Neuronal stem cell (in vitro differentiated cells): ENCODE measurements around the gene PRR35.

ENCODE experiments used
- DNase-seq: peaks from one replicate; pipeline ENCODE4 v3.0.0-alpha.2; 2013; ENCODE audit warnings: low spot score
- H2AFZ ChIP-seq: one replicate; pipeline ENCODE4 v1.6.1; 2013; ENCODE audit warnings: mild to moderate bottlenecking, low read length, inconsistent platforms
- H2AK5ac ChIP-seq: 2 replicates; pipeline ENCODE4 v1.6.1; 2013; ENCODE audit warnings: low read depth, mild to moderate bottlenecking, inconsistent platforms, low read length, moderate library complexity, mixed read lengths
- H2BK120ac ChIP-seq: 2 replicates; pipeline ENCODE4 v1.6.1; 2013; ENCODE audit warnings: low read depth, mild to moderate bottlenecking, inconsistent platforms, low read length, moderate library complexity, mixed read lengths
- H2BK12ac ChIP-seq: one replicate; pipeline ENCODE4 v1.6.1; 2013; ENCODE audit warnings: low read length, inconsistent platforms
- H2BK15ac ChIP-seq: 2 replicates; pipeline ENCODE4 v1.6.1; 2013; ENCODE audit warnings: mild to moderate bottlenecking, low read length, inconsistent platforms, mixed read lengths
- H2BK5ac ChIP-seq: one replicate; pipeline ENCODE4 v1.6.1; 2013; ENCODE audit warnings: inconsistent platforms, mild to moderate bottlenecking, low read length, moderate library complexity
- H3K14ac ChIP-seq: one replicate; pipeline ENCODE4 v1.6.1; 2013; ENCODE audit warnings: low read length, inconsistent platforms
- H3K18ac ChIP-seq: 2 replicates; pipeline ENCODE4 v1.6.1; 2013; ENCODE audit warnings: low read length, inconsistent platforms
- H3K23ac ChIP-seq: 2 replicates; pipeline ENCODE4 v1.6.1; 2013; ENCODE audit warnings: low read depth, mild to moderate bottlenecking, mixed read lengths, low read length, inconsistent platforms; ENCODE audit not compliant: poor library complexity
- H3K27ac ChIP-seq: replicated peaks from 3 replicates; pipeline ENCODE4 v1.5.1; 2013; ENCODE audit warnings: low read length, inconsistent platforms
- H3K27me3 ChIP-seq, 3 experiments: 2 replicates each; pipeline ENCODE4 v1.6.1; 2013; ENCODE audit warnings: low read length in 3 of 3, mild to moderate bottlenecking in 2 of 3, inconsistent platforms in 1 of 3, low read depth in 1 of 3, mixed read lengths in 1 of 3, moderate library complexity in 1 of 3; ENCODE audit not compliant: control insufficient read depth in 3 of 3, insufficient read depth in 3 of 3
- H3K36me3 ChIP-seq, 2 donors: replicated peaks in 1 of 2; 2 replicates each; pipeline ENCODE4 v1.6.1; 2013; ENCODE audit warnings: low read length in 2 of 2; ENCODE audit not compliant: control insufficient read depth in 2 of 2, insufficient read depth in 2 of 2
- H3K4ac ChIP-seq: 2 replicates; pipeline ENCODE4 v1.6.1; 2013; ENCODE audit warnings: inconsistent platforms, mild to moderate bottlenecking, low read length, moderate library complexity
- H3K4me1 ChIP-seq, 2 donors: 1 replicate in 1 of 2; 2 replicates in 1 of 2; pipeline ENCODE4 v1.6.1; 2013; ENCODE audit warnings: low read length in 2 of 2, low read depth in 1 of 2; ENCODE audit not compliant: control insufficient read depth in 2 of 2, insufficient read depth in 1 of 2
- H3K4me2 ChIP-seq: one replicate; pipeline ENCODE4 v1.6.1; 2013; ENCODE audit warnings: mild to moderate bottlenecking, low read length, inconsistent platforms; ENCODE audit not compliant: insufficient read depth, poor library complexity, severe bottlenecking
- H3K4me3 ChIP-seq, 2 donors: 2 replicates each; pipeline ENCODE4 v1.5.1; 2013; ENCODE audit warnings: low read length in 2 of 2, mild to moderate bottlenecking in 2 of 2, inconsistent platforms in 1 of 2, moderate library complexity in 1 of 2
- H3K79me1 ChIP-seq: one replicate; pipeline ENCODE4 v1.6.1; 2013; ENCODE audit warnings: low read depth, mild to moderate bottlenecking, inconsistent platforms, low read length, moderate library complexity
- H3K9ac ChIP-seq: one replicate; pipeline ENCODE4 v1.6.1; 2013; ENCODE audit warnings: mild to moderate bottlenecking, low read depth, low read length, inconsistent platforms; ENCODE audit not compliant: poor library complexity
- H3K9me3 ChIP-seq, 2 donors: replicated peaks in 1 of 2; 2 replicates each; pipeline versions ENCODE3 to v1.6.1; 2013; ENCODE audit warnings: low read length in 2 of 2, mild to moderate bottlenecking in 2 of 2, inconsistent platforms in 1 of 2, low read depth in 1 of 2, mixed read lengths in 1 of 2, moderate library complexity in 1 of 2; ENCODE audit not compliant: control insufficient read depth in 2 of 2, insufficient read depth in 1 of 2
- H4K8ac ChIP-seq: one replicate; pipeline ENCODE4 v1.6.1; 2013; ENCODE audit warnings: low read depth, mild to moderate bottlenecking, inconsistent platforms, low read length, moderate library complexity
- H4K91ac ChIP-seq: one replicate; pipeline ENCODE4 v1.6.1; 2013; ENCODE audit warnings: low read length, low read depth, mild to moderate bottlenecking, inconsistent platforms; ENCODE audit not compliant: poor library complexity
- WGBS, 2 donors: extraction: QIAGEN DNeasy Blood & Tissue Kit; methylation state at CpG; one replicate each; pipeline ENCODE4 v1.1.7; 2013; ENCODE audit warnings: missing lambda C conversion rate in 2 of 2, mixed read lengths in 1 of 2; ENCODE audit not compliant: insufficient read length in 2 of 2, insufficient replicate concordance in 1 of 2; ENCODE audit errors: extremely low coverage in 2 of 2; 5-methylcytosine and 5-hydroxymethylcytosine counted together

The PRR35 gene

DNA sequence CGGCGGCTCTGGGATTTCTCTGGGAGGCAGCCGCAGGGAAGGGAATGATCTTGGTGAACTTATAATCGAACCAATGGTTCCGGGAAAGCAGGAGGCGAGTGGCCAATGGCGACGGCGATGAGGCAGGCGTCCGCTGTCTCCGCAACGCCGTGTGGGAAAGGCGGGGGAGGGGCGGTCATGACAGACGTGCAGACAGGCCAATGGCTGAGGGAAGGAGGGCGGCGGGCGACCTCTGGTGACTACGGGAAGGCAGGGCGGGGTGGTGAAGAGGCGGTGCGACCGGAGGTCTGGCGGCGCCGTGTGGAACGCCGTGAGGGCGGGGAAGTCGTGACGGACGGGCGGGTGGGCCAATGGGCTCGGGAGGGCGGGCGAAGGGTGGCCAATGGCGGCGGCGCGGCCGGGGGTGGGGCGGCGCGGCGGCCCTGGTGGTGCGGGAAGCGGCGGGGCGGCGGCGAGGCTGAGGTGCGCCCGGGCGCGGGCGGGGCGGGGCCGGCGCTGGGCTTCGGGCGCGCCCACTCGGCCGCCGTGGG is 29.5 kb downstream of the PRR35 start, which contains the start of gene RAB40C:
TSS of gene RAB40C (plus strand) at position 409 of the 530 bp plus-strand sequence. CDS start 226 bp downstream, outside the sequence.
- Histone ChIP-seq H3K9ac (peak within 1 kb of the TSS; percentile 100), H2BK15ac (peak within 1 kb of the TSS; percentile 83), H2BK5ac (peak within 1 kb of the TSS; percentile 99), H3K9me3 (no peaks in the 10 kb centered on the region), H3K18ac (peak within 1 kb of the TSS; percentile 100), H3K27ac (peak within 1 kb of the TSS; percentile 96), H2AK5ac (peak within 1 kb of the TSS; percentile 92), H3K27me3 (peaks cover 0 to 13% (median 0%) of the 10 kb centered on the region in 3 experiments), H3K79me1 (peaks cover 25% of the 10 kb centered on the region), H3K14ac (peak within 1 kb of the TSS; percentile 98), H3K4me2 (peak within 1 kb of the TSS; percentile 100), H3K36me3 (peaks cover 3 to 21% of the 10 kb centered on the region in 2 donors), H4K91ac (no peak within 1 kb of the TSS), H3K4me3 (peak within 1 kb of the TSS; percentile 79 to 99), H2AFZ (peak within 1 kb of the TSS; percentile 100), H2BK12ac (peak within 1 kb of the TSS; percentile 94), H3K4ac (peak within 1 kb of the TSS; percentile 66), H2BK120ac (peak within 1 kb of the TSS; percentile 100), H4K8ac (peak within 1 kb of the TSS; percentile 92), H3K23ac (peak within 1 kb of the TSS; percentile 99), H3K4me1 (peaks cover 9 to 16% of the 10 kb centered on the region in 2 donors)
- peak; percentile 98 for DNase-seq
- no CpG with 5 or more reads among the region's 67 CpGs for WGBS, 2 donors

DNA sequence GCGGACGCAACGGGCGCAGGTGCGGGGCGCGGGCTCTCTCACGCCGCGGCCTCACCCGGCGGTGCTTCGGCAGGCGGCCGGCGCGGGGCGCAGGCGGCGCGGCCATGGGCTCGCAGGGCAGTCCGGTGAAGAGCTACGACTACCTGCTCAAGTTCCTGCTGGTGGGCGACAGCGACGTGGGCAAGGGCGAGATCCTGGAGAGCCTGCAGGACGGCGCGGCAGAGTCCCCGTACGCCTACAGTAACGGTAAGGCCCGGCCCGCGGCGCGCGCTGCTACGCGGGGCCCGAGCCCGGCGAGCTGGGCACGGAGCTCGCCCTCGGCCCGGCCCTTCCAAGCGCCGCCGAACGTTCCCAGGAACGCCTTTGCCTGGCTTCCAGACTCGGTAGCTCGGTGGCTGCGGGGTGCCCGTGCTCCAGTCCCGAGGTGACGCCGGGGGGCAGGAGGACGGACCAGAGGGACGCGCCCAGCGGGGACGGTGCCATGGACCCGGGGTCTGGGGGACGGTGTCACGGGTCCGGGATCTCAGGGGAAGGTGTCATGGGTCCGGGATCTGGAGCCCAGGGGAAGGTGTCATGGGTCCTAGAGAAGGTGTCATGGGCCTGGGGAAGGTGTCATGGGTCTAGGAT is 30.1 kb downstream of the PRR35 start:
- Histone ChIP-seq H3K79me1 (peaks cover 25% of the 10 kb centered on the region), H2BK120ac (no peak overlapping the region), H2BK5ac (peak overlapping the region; percentile 99), H3K14ac (peak overlapping the region; percentile 84), H3K18ac (peak overlapping the region; percentile 91), H3K36me3 (peaks cover 3 to 22% of the 10 kb centered on the region in 2 donors), H3K4me1 (peaks cover 9 to 16% of the 10 kb centered on the region in 2 donors), H3K4me3 (peak overlapping the region; percentile 79 to 98), H3K9ac (peak overlapping the region; percentile 100), H3K4me2 (peak overlapping the region; percentile 96), H2BK12ac (peak overlapping the region; percentile 50), H4K8ac (no peak overlapping the region), H2AK5ac (peak overlapping the region; percentile 82), H2BK15ac (peak overlapping the region; percentile 72), H3K9me3 (no peaks in the 10 kb centered on the region), H3K27me3 (peaks cover 0 to 12% (median 0%) of the 10 kb centered on the region in 3 experiments), H2AFZ (peak overlapping the region; percentile 77), H3K23ac (peak overlapping the region; percentile 93), H3K27ac (peak overlapping the region; percentile 22), H4K91ac (no peak overlapping the region), H3K4ac (peak overlapping the region; percentile 66)
- DNase-seq: no peak
- WGBS, 2 donors: no CpG with 5 or more reads among the region's 71 CpGs

DNA sequence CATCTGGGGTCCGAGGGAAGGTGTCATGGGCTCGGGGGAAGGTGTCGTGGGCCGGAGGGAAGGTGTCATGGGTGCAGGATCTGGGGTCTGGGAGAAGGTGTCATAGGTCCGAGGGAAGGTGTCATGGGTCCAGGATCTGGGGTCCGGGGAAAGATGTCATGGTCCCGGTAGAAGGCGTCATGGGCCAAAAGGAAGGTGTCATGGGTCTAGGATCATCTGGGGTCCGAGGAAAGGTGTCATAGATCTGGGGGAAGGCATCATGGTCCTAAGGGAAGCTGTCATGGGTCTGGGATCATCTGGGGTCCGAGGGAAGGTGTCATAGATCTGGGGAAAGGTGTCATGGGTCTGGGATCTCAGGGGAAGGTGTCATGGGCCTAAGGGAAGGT is 30.6 kb downstream of the PRR35 start:
- Histone ChIP-seq H3K4ac (no peak overlapping the region), H2BK120ac (no peak overlapping the region), H3K27ac (no peak overlapping the region)

DNA sequence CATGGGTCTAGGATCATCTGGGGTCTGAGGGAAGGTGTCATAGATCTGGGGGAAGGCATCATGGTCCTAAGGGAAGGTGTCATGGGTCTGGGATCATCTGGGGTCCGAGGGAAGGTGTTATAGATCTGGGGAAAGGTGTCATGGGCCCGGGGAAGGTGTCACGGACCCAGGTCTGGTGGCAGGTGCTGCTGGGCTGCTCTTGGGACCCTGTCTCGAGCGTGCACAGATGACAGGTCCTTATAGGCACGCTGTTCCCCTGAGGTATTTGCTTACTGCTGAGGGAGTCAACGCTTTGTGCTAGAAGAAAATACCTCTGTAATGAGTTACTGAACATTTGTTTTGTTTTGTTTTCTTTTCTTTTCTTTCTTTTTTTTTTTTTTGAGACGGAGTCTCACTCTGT is 31.0 kb downstream of the PRR35 start:
- H3K4me2 ChIP-seq: peak overlapping the region; percentile 96
- peak overlapping the region; percentile 12 for H3K9ac ChIP-seq
- H3K4me1 ChIP-seq: peaks cover 9 to 16% of the 10 kb centered on the region in 2 donors
- H3K4ac ChIP-seq: no peak overlapping the region
- no CpG with 5 or more reads among the region's 8 CpGs for WGBS, 2 donors
- peaks cover 23% of the 10 kb centered on the region for H3K79me1 ChIP-seq
- peaks cover 3 to 28% of the 10 kb centered on the region in 2 donors for H3K36me3 ChIP-seq
- no peak overlapping the region for H2AK5ac ChIP-seq
- no peak overlapping the region for H2AFZ ChIP-seq
- peaks cover 0 to 3% (median 0%) of the 10 kb centered on the region in 3 experiments for H3K27me3 ChIP-seq
- H2BK15ac ChIP-seq: no peak overlapping the region
- no peak overlapping the region for H2BK12ac ChIP-seq
- H3K4me3 ChIP-seq: peak overlapping the region in 1 of 2 donors; percentile 79
- no peak overlapping the region for H2BK5ac ChIP-seq
- no peak for DNase-seq
- H3K9me3 ChIP-seq: no peaks in the 10 kb centered on the region
- no peak overlapping the region for H2BK120ac ChIP-seq
- H3K14ac ChIP-seq: no peak overlapping the region
- H3K27ac ChIP-seq: no peak overlapping the region
- H4K8ac ChIP-seq: no peak overlapping the region
- H4K91ac ChIP-seq: no peak overlapping the region
- H3K23ac ChIP-seq: peak overlapping the region; percentile 10
- H3K18ac ChIP-seq: no peak overlapping the region

More for the DNA sequence above, 30.6 kb downstream of the PRR35 start:
- WGBS, 2 donors: no CpG with 5 or more reads among the region's 10 CpGs
- peaks cover 0 to 7% (median 0%) of the 10 kb centered on the region in 3 experiments for H3K27me3 ChIP-seq
- H3K9ac ChIP-seq: peak overlapping the region; percentile 100
- H3K18ac ChIP-seq: no peak overlapping the region
- peak overlapping the region; percentile 82 for H2AK5ac ChIP-seq
- DNase-seq: no peak
- peak overlapping the region; percentile 96 for H3K4me2 ChIP-seq
- peak overlapping the region; percentile 93 for H3K23ac ChIP-seq
- peaks cover 23% of the 10 kb centered on the region for H3K79me1 ChIP-seq
- no peak overlapping the region for H2BK5ac ChIP-seq
- H4K91ac ChIP-seq: no peak overlapping the region
- no peaks in the 10 kb centered on the region for H3K9me3 ChIP-seq
- no peak overlapping the region for H2BK15ac ChIP-seq
- H3K36me3 ChIP-seq: peaks cover 3 to 24% of the 10 kb centered on the region in 2 donors
- H3K4me1 ChIP-seq: peaks cover 9 to 16% of the 10 kb centered on the region in 2 donors
- no peak overlapping the region for H2BK12ac ChIP-seq
- H3K4me3 ChIP-seq: peak overlapping the region; percentile 79 to 98
- no peak overlapping the region for H3K14ac ChIP-seq
- no peak overlapping the region for H4K8ac ChIP-seq
- H2AFZ ChIP-seq: no peak overlapping the region
